HG03139 (cell line): ENCODE results near the gene TOGARAM1.

Experiments used
- ATAC-seq: cut with Tn5 transposase; IDR thresholded peaks from one replicate; pipeline ENCODE4 v1.9.1; 2021; ENCODE audit not compliant: unreplicated experiment

Gene TOGARAM1

GRCh38 chr14:44961554-44962333 lies at the start of gene TOGARAM1, which contains the start of gene KLHL28:
TSS of gene TOGARAM1 (plus strand) at chr14:44962190. CDS start at chr14:44962422, 232 bp downstream.
TSS of gene KLHL28 (minus strand) at chr14:44961947. CDS start at chr14:44945928, 16,019 bp downstream.
- ATAC-seq, result peak; percentile 91

GRCh38 chr14:44914849-44915248 lies 47.1 kb upstream of the TOGARAM1 start:
- ATAC-seq, result no peak

GRCh38 chr14:44928793-44929192 lies 33.2 kb upstream of the TOGARAM1 start:
- no peak for ATAC-seq

GRCh38 chr14:44935155-44935554 lies 26.8 kb upstream of the TOGARAM1 start:
- no peak for ATAC-seq

- no peak for ATAC-seq
These were observed 24.4 kb upstream of the TOGARAM1 start for GRCh38 chr14:44937547-44937946.

- ATAC-seq, result no peak
These were observed 21.8 kb upstream of the TOGARAM1 start for GRCh38 chr14:44940211-44940610.

GRCh38 chr14:44940944-44941343 lies 21.0 kb upstream of the TOGARAM1 start:
- no peak for ATAC-seq

- no peak for ATAC-seq
These were observed 20.4 kb upstream of the TOGARAM1 start for GRCh38 chr14:44941591-44941990.

- no peak for ATAC-seq
These were observed 19.6 kb upstream of the TOGARAM1 start for GRCh38 chr14:44942436-44942835.

GRCh38 chr14:44944107-44944506 lies 17.9 kb upstream of the TOGARAM1 start:
- ATAC-seq, result no peak

GRCh38 chr14:44945264-44945663 lies 16.7 kb upstream of the TOGARAM1 start:
- ATAC-seq, result no peak

- ATAC-seq, result no peak
These were observed 10.9 kb upstream of the TOGARAM1 start for GRCh38 chr14:44951051-44951450.

GRCh38 chr14:44952391-44953110 lies 9.4 kb upstream of the TOGARAM1 start:
- ATAC-seq, result no peak

GRCh38 chr14:44954750-44955149 lies 7.2 kb upstream of the TOGARAM1 start:
- no peak for ATAC-seq

GRCh38 chr14:44955528-44955927 lies 6.5 kb upstream of the TOGARAM1 start:
- no peak for ATAC-seq

GRCh38 chr14:44956866-44957265 lies 5.1 kb upstream of the TOGARAM1 start:
- no peak for ATAC-seq

GRCh38 chr14:44959538-44959937 lies 2.5 kb upstream of the TOGARAM1 start:
- no peak for ATAC-seq

GRCh38 chr14:44960146-44960545 lies 1.8 kb upstream of the TOGARAM1 start:
- ATAC-seq, result no peak

GRCh38 chr14:44960646-44961045 lies 1.3 kb upstream of the TOGARAM1 start:
- no peak for ATAC-seq

GRCh38 chr14:44961151-44961553 lies 838 bp upstream of the TOGARAM1 start:
- ATAC-seq, result no peak

- ATAC-seq, result peak; percentile 24
These were observed 499 bp downstream of the TOGARAM1 start for GRCh38 chr14:44962334-44963043.
